Measurements from ENCODE around the gene CRTAC1.

CRTAC1 gene

DNA sequence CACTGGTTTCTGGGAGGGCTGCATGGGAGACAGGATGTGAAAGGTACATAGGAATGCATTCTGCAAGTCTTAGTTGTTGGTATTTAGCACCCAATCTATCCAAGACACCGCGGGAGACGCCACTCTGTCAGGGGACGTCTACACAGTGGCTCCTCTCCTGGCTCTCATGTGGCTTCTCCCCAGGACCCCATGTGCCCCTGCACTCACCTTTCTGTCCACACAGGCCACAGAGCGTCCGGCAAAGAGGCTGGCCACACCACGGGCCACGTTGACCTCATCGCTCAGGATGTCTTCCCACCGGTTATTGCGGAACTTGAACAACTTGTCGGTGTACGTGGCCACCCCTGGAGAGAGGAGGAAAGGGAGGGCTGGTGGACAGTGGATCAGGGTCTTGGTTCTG, 107.4 kb downstream of the CRTAC1 start:
- no peak for TF ChIP-seq ZNF8 (CRISPR knock-in tag; IDR thresholded peaks at IDR 0.05)
- TF ChIP-seq ZFP3 (CRISPR knock-in tag; IDR thresholded peaks at IDR 0.05): no peak
- no peak for ATAC-seq

DNA sequence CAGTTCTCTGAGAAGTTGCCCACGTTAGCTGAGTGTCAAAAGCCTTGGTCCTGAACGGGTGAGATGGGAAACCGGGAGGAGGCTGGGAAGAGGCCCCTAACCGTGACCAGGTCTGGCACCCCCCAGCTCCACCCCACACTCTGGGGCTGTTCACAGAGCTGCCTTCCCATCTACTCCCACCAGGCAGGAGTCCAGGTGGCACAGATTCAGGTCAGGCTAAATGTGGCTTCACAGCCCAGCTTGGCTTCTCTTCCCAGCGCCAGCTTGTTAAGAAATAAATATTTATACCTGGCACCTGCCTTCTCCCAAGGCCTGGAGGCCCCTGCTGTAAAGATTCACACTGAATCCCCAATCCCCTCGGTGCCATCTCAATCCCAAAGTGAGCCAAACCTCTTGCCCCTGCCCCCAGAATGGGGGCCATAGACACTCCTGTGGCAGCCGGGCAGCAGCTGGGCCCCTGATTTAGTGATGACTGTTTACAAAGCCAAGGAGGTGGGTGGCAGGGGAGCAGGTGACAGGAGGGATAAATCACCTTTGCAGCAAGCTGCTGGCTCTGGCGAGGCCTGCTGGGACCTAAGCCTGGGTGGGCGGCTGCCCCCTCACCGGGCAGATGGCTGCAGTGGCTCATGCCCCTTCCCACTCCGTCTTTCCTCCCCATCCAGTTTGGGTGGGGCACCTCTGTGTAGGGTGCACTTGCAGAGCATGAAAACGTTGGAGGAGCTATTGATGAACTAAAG, 108.2 kb downstream of the CRTAC1 start:
- TF ChIP-seq, protein P1, sequence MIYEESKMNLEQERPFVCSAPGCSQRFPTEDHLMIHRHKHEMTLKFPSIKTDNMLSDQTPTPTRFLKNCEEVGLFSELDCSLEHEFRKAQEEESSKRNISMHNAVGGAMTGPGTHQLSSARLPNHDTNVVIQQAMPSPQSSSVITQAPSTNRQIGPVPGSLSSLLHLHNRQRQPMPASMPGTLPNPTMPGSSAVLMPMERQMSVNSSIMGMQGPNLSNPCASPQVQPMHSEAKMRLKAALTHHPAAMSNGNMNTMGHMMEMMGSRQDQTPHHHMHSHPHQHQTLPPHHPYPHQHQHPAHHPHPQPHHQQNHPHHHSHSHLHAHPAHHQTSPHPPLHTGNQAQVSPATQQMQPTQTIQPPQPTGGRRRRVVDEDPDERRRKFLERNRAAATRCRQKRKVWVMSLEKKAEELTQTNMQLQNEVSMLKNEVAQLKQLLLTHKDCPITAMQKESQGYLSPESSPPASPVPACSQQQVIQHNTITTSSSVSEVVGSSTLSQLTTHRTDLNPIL (CRISPR knock-in tag; IDR thresholded peaks at IDR 0.05; ENCODE audit: low read depth): no peak
- TF ChIP-seq ZNF8 (CRISPR knock-in tag; IDR thresholded peaks at IDR 0.05) (no peak), GLIS3 (CRISPR knock-in tag; IDR thresholded peaks at IDR 0.05) (no peak), ZFP3 (CRISPR knock-in tag; IDR thresholded peaks at IDR 0.05) (no peak), OSR1 (CRISPR knock-in tag; IDR thresholded peaks at IDR 0.05) (no peak), ZFP30 (CRISPR knock-in tag; IDR thresholded peaks at IDR 0.05) (no peak), CSDC2 (CRISPR knock-in tag; IDR thresholded peaks at IDR 0.05) (no peak), SNAI2 (CRISPR knock-in tag; IDR thresholded peaks at IDR 0.05) (no peak), RARB (CRISPR knock-in tag; IDR thresholded peaks at IDR 0.05) (no peak)
- TF ChIP-seq, protein P2, sequence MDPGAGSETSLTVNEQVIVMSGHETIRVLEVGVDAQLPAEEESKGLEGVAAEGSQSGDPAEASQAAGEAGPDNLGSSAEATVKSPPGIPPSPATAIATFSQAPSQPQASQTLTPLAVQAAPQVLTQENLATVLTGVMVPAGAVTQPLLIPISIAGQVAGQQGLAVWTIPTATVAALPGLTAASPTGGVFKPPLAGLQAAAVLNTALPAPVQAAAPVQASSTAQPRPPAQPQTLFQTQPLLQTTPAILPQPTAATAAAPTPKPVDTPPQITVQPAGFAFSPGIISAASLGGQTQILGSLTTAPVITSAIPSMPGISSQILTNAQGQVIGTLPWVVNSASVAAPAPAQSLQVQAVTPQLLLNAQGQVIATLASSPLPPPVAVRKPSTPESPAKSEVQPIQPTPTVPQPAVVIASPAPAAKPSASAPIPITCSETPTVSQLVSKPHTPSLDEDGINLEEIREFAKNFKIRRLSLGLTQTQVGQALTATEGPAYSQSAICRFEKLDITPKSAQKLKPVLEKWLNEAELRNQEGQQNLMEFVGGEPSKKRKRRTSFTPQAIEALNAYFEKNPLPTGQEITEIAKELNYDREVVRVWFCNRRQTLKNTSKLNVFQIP (CRISPR knock-in tag; IDR thresholded peaks at IDR 0.05; ENCODE audit: borderline replicate concordance, low read depth): no peak
- TF ChIP-seq, protein P3, sequence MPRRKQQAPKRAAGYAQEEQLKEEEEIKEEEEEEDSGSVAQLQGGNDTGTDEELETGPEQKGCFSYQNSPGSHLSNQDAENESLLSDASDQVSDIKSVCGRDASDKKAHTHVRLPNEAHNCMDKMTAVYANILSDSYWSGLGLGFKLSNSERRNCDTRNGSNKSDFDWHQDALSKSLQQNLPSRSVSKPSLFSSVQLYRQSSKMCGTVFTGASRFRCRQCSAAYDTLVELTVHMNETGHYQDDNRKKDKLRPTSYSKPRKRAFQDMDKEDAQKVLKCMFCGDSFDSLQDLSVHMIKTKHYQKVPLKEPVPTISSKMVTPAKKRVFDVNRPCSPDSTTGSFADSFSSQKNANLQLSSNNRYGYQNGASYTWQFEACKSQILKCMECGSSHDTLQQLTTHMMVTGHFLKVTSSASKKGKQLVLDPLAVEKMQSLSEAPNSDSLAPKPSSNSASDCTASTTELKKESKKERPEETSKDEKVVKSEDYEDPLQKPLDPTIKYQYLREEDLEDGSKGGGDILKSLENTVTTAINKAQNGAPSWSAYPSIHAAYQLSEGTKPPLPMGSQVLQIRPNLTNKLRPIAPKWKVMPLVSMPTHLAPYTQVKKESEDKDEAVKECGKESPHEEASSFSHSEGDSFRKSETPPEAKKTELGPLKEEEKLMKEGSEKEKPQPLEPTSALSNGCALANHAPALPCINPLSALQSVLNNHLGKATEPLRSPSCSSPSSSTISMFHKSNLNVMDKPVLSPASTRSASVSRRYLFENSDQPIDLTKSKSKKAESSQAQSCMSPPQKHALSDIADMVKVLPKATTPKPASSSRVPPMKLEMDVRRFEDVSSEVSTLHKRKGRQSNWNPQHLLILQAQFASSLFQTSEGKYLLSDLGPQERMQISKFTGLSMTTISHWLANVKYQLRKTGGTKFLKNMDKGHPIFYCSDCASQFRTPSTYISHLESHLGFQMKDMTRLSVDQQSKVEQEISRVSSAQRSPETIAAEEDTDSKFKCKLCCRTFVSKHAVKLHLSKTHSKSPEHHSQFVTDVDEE (CRISPR knock-in tag; IDR thresholded peaks at IDR 0.05): no peak
- no peak for ATAC-seq

DNA sequence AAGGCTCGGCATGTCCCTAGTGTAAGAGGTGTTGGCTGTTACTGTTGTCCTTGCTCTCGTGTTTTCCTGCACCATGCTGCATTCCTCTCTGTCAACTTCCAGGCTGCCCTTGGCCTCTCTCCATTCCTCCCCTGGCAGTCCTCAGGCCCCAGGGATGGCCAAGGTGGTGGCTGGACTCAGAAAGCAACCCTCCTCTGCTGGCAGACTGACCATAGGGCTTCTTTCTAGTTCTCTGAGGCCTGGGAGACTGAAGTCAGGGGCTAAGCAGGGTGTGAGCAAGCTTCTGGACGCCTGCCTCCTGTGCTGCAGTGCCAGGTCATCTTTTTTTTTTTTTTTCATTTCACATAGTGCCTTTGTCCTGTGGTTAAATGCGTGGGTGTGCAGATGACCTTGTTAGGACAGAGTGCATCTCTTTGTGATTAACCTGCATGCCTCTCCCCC, 108.8 kb downstream of the CRTAC1 start:
- TF ChIP-seq GLIS3 (CRISPR knock-in tag; IDR thresholded peaks at IDR 0.05) (no peak), ARNTL (CRISPR knock-in tag; IDR thresholded peaks at IDR 0.05; ENCODE audit: borderline replicate concordance, low read depth) (no peak), ZNF8 (CRISPR knock-in tag; IDR thresholded peaks at IDR 0.05) (no peak), OSR1 (CRISPR knock-in tag; IDR thresholded peaks at IDR 0.05) (no peak), ZFP30 (CRISPR knock-in tag; IDR thresholded peaks at IDR 0.05) (no peak), PPARA (CRISPR knock-in tag; IDR thresholded peaks at IDR 0.05; ENCODE audit: borderline replicate concordance) (no peak), ESRRG (CRISPR knock-in tag; IDR thresholded peaks at IDR 0.05) (no peak), ISL1 (CRISPR knock-in tag; IDR thresholded peaks at IDR 0.05) (no peak), TOX (CRISPR knock-in tag; IDR thresholded peaks at IDR 0.05; ENCODE audit: borderline replicate concordance) (no peak), RARB (CRISPR knock-in tag; IDR thresholded peaks at IDR 0.05) (no peak), TCF4 (CRISPR knock-in tag; IDR thresholded peaks at IDR 0.05; ENCODE audit: borderline replicate concordance) (no peak), CSDC2 (CRISPR knock-in tag; IDR thresholded peaks at IDR 0.05) (no peak)
- TF ChIP-seq, protein P1 (CRISPR knock-in tag; IDR thresholded peaks at IDR 0.05; ENCODE audit: low read depth): no peak
- TF ChIP-seq, protein P2 (CRISPR knock-in tag; IDR thresholded peaks at IDR 0.05; ENCODE audit: borderline replicate concordance, low read depth): no peak
- TF ChIP-seq, protein P3 (CRISPR knock-in tag; IDR thresholded peaks at IDR 0.05): no peak
- TF ChIP-seq, protein P4, sequence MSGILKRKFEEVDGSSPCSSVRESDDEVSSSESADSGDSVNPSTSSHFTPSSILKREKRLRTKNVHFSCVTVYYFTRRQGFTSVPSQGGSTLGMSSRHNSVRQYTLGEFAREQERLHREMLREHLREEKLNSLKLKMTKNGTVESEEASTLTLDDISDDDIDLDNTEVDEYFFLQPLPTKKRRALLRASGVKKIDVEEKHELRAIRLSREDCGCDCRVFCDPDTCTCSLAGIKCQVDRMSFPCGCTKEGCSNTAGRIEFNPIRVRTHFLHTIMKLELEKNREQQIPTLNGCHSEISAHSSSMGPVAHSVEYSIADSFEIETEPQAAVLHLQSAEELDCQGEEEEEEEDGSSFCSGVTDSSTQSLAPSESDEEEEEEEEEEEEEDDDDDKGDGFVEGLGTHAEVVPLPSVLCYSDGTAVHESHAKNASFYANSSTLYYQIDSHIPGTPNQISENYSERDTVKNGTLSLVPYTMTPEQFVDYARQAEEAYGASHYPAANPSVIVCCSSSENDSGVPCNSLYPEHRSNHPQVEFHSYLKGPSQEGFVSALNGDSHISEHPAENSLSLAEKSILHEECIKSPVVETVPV (CRISPR knock-in tag; IDR thresholded peaks at IDR 0.05): no peak

More for the DNA sequence above, 108.8 kb downstream of the CRTAC1 start:
- ATAC-seq: no peak

All from SK-N-SH treated with all-trans-retinoic acid at 6 μM for 48 hours (cell line).